Mesendoderm (in vitro differentiated cells): ENCODE data around the gene FGF3.

ENCODE experiments used
- DNase-seq: peaks from one replicate; pipeline ENCODE4 v3.0.0; 2013
- H2AK5ac ChIP-seq: 2 replicates; pipeline ENCODE4 v1.6.1; 2013; ENCODE audit warnings: low read length, inconsistent platforms
- H2BK120ac ChIP-seq: 2 replicates; pipeline ENCODE4 v1.6.1; 2013; ENCODE audit warnings: low read depth, mild to moderate bottlenecking, low read length, moderate library complexity, mixed read lengths
- H2BK15ac ChIP-seq: replicated peaks from 2 replicates; pipeline ENCODE4 v1.6.1; 2013; ENCODE audit warnings: low read depth, mild to moderate bottlenecking, moderate library complexity
- H2BK5ac ChIP-seq: 2 replicates; pipeline ENCODE4 v1.6.1; 2013; ENCODE audit warnings: low read length, inconsistent platforms
- H3K18ac ChIP-seq: 2 replicates; pipeline ENCODE4 v1.6.1; 2013; ENCODE audit warnings: mild to moderate bottlenecking, low read length, mixed read lengths
- H3K23ac ChIP-seq: one replicate; pipeline ENCODE4 v1.6.1; 2013; ENCODE audit warnings: low read length
- H3K27ac ChIP-seq: 2 replicates; pipeline ENCODE4 v1.5.1; 2013; ENCODE audit warnings: low read depth, mild to moderate bottlenecking, inconsistent platforms, low read length, moderate library complexity
- H3K27me3 ChIP-seq: 2 replicates; pipeline ENCODE4 v1.6.1; 2013; ENCODE audit warnings: low read length, control low read depth, mild to moderate bottlenecking, inconsistent platforms; ENCODE audit not compliant: insufficient read depth, poor library complexity
- H3K36me3 ChIP-seq: 2 replicates; pipeline ENCODE4 v1.6.1; 2013; ENCODE audit warnings: low read length, inconsistent platforms; ENCODE audit not compliant: control insufficient read depth, insufficient read depth
- H3K4ac ChIP-seq: one replicate; pipeline ENCODE4 v1.6.1; 2013; ENCODE audit warnings: low read depth, mild to moderate bottlenecking, low read length, moderate library complexity
- H3K4me1 ChIP-seq: 2 replicates; pipeline ENCODE4 v1.6.1; 2013; ENCODE audit warnings: low read depth, low read length, inconsistent platforms; ENCODE audit not compliant: control insufficient read depth
- H3K4me2 ChIP-seq: 2 replicates; pipeline ENCODE4 v1.6.1; 2013; ENCODE audit warnings: low read length
- H3K4me3 ChIP-seq: 2 replicates; pipeline ENCODE4 v1.5.1; 2013; ENCODE audit warnings: mild to moderate bottlenecking, low read length
- H3K56ac ChIP-seq: one replicate; pipeline ENCODE4 v1.6.1; 2013; ENCODE audit warnings: low read length
- H3K79me1 ChIP-seq: 2 replicates; pipeline ENCODE4 v1.6.1; 2013; ENCODE audit warnings: low read length, inconsistent platforms
- H3K79me2 ChIP-seq: 2 replicates; pipeline ENCODE4 v1.6.1; 2013; ENCODE audit warnings: mild to moderate bottlenecking, low read length; ENCODE audit not compliant: control insufficient read depth, insufficient read depth
- H3K9ac ChIP-seq: 2 replicates; pipeline ENCODE4 v1.6.1; 2013; ENCODE audit warnings: low read length, inconsistent platforms
- H4K5ac ChIP-seq: one replicate; pipeline ENCODE4 v1.6.1; 2013; ENCODE audit warnings: low read length
- H4K8ac ChIP-seq: one replicate; pipeline ENCODE4 v1.6.1; 2013; ENCODE audit warnings: low read depth, mild to moderate bottlenecking, control low read depth, low read length, moderate library complexity
- WGBS: extraction: QIAGEN DNeasy Blood & Tissue Kit; methylation state at CpG from one replicate; pipeline ENCODE4 v1.1.7; 2013; ENCODE audit warnings: low lambda C conversion rate, missing lambda C conversion rate; ENCODE audit not compliant: insufficient coverage; ENCODE audit errors: extremely low coverage; 5-methylcytosine and 5-hydroxymethylcytosine counted together

Gene FGF3

DNA sequence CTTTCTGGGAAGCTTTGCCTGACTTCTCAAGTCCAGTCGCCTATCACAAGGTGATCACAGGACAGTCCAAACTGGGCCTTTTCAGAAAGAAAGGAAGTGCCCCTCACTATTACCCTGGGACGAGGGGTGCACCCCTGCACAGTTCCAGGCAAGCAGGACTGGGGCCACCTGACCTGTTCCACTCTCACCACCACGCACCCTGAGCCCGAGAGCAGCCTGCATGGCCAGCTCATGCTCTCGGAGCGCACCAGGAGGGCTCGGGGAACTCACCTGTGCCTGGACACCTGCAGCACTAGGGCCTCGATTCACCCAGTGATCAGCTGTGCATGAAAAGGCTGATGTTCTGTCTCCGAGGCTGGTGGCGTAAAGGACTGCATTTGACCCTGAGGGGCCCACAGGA lies 31.3 kb downstream of the FGF3 start:
- no CpG with 5 or more reads among the region's 10 CpGs for WGBS
- no peak overlapping the region for H3K4me2 ChIP-seq
- no peak overlapping the region for H3K23ac ChIP-seq
- no peaks in the 10 kb centered on the region for H3K4me1 ChIP-seq
- H3K4ac ChIP-seq = no peak overlapping the region
- no peak overlapping the region for H3K56ac ChIP-seq
- H2BK15ac ChIP-seq = no peak overlapping the region
- no peak overlapping the region for H2AK5ac ChIP-seq
- no peaks in the 10 kb centered on the region for H3K79me1 ChIP-seq
- no peaks in the 10 kb centered on the region for H3K79me2 ChIP-seq
- no peak overlapping the region for H3K4me3 ChIP-seq
- no peak for DNase-seq
- H4K8ac ChIP-seq = no peak overlapping the region
- no peaks in the 10 kb centered on the region for H3K27me3 ChIP-seq
- no peaks in the 10 kb centered on the region for H3K36me3 ChIP-seq
- no peak overlapping the region for H3K27ac ChIP-seq
- H2BK5ac ChIP-seq = no peak overlapping the region
- no peak overlapping the region for H3K18ac ChIP-seq
- H2BK120ac ChIP-seq = no peak overlapping the region
- H3K9ac ChIP-seq = no peak overlapping the region
- no peak overlapping the region for H4K5ac ChIP-seq

DNA sequence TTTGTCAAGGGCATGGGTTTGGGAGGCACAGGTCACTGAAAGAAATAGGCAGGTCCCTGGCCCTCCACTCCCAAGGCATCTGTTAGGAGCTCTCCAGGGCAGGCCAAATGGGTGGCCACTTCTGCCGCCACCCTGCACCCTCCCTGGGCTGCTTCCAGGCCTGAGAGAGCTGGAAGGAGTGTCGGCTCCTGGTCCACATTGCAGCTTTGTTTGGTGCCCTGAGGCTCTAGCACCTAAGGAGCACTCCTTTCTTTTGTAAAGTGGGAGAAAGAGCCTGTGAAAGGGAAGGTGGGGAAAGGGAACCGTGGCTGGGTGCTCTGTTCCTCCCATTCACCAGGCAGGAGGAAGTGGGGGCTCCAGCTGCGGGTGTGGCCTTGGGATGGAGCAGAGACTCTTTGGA lies 31.8 kb downstream of the FGF3 start:
- no peaks in the 10 kb centered on the region for H3K27me3 ChIP-seq
- DNase-seq = no peak
- H3K79me2 ChIP-seq = no peaks in the 10 kb centered on the region
- no peak overlapping the region for H4K8ac ChIP-seq
- H3K4me2 ChIP-seq = no peak overlapping the region
- H4K5ac ChIP-seq = no peak overlapping the region
- no peak overlapping the region for H3K56ac ChIP-seq
- H2BK5ac ChIP-seq = no peak overlapping the region
- H2AK5ac ChIP-seq = no peak overlapping the region
- WGBS = no CpG with 5 or more reads among the region's 4 CpGs
- H2BK15ac ChIP-seq = no peak overlapping the region
- H3K36me3 ChIP-seq = no peaks in the 10 kb centered on the region
- no peak overlapping the region for H3K27ac ChIP-seq
- no peak overlapping the region for H2BK120ac ChIP-seq
- no peaks in the 10 kb centered on the region for H3K79me1 ChIP-seq
- H3K4ac ChIP-seq = no peak overlapping the region
- no peak overlapping the region for H3K23ac ChIP-seq
- H3K4me3 ChIP-seq = no peak overlapping the region
- H3K18ac ChIP-seq = no peak overlapping the region
- no peaks in the 10 kb centered on the region for H3K4me1 ChIP-seq
- no peak overlapping the region for H3K9ac ChIP-seq

DNA sequence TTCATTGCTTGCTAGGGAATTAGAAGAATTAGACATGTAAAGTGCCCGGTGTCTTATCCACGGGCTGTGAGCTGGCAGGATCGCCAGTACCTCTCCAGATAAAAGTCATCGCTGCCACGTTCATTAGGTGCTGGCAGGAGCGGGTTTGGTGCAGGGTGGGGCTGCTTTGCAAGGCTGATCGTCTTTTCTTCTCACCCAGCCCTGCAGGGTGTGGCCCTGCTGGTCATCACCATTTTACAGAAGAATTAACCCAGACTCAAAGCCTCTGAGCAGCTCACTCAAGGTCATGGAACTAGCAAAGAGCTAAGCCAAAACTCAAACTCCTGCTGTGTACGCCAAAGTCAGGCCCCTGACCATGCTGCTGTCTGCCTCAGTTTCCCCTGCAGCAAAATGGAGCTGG lies 38.0 kb downstream of the FGF3 start:
- H3K27ac ChIP-seq = no peak overlapping the region

DNA sequence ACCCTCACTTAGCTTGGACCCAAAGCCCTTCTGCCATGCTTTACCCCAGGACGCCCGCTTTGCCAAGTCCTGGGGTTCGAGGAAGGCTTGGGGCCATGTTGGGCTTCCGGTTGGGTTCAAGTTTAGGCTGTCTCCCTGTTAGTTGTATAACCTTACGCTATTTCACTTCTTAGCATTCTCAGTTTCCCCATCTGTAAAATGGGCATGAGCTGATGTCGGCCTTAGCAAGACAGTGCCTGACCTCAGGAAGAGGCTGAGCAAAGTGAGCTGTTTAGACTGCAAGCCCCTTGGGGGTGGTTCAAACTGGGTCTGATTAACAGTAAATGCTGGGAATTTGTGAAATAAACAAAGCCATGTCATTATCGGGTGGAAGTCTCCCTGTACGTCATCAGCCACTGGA lies 40.8 kb downstream of the FGF3 start:
- no peak overlapping the region for H2BK120ac ChIP-seq
- no CpG with 5 or more reads among the region's 8 CpGs for WGBS
- H2AK5ac ChIP-seq = no peak overlapping the region
- no peak overlapping the region for H3K4me3 ChIP-seq
- no peak overlapping the region for H2BK5ac ChIP-seq
- H3K79me2 ChIP-seq = no peaks in the 10 kb centered on the region
- no peak overlapping the region for H4K8ac ChIP-seq
- H3K27ac ChIP-seq = no peak overlapping the region
- H3K56ac ChIP-seq = no peak overlapping the region
- no peak overlapping the region for H4K5ac ChIP-seq
- H3K27me3 ChIP-seq = peaks cover 6% of the 10 kb centered on the region
- no peak overlapping the region for H3K4me2 ChIP-seq
- H3K79me1 ChIP-seq = no peaks in the 10 kb centered on the region
- H3K18ac ChIP-seq = no peak overlapping the region
- H3K4me1 ChIP-seq = no peaks in the 10 kb centered on the region
- no peak overlapping the region for H3K4ac ChIP-seq
- H3K36me3 ChIP-seq = no peaks in the 10 kb centered on the region
- DNase-seq = no peak
- no peak overlapping the region for H2BK15ac ChIP-seq
- no peak overlapping the region for H3K23ac ChIP-seq
- no peak overlapping the region for H3K9ac ChIP-seq

More for the DNA sequence above, 38.0 kb downstream of the FGF3 start:
- H3K23ac ChIP-seq = no peak overlapping the region
- no peak overlapping the region for H3K9ac ChIP-seq
- no peaks in the 10 kb centered on the region for H3K36me3 ChIP-seq
- no peak overlapping the region for H3K18ac ChIP-seq
- H4K8ac ChIP-seq = no peak overlapping the region
- H3K4me2 ChIP-seq = no peak overlapping the region
- no peak for DNase-seq
- H2BK120ac ChIP-seq = no peak overlapping the region
- H3K79me2 ChIP-seq = no peaks in the 10 kb centered on the region
- no peak overlapping the region for H4K5ac ChIP-seq
- H3K4me1 ChIP-seq = no peaks in the 10 kb centered on the region
- no peak overlapping the region for H3K56ac ChIP-seq
- H3K4me3 ChIP-seq = no peak overlapping the region
- no peaks in the 10 kb centered on the region for H3K27me3 ChIP-seq
- H3K4ac ChIP-seq = no peak overlapping the region
- H2AK5ac ChIP-seq = no peak overlapping the region
- no CpG with 5 or more reads among the region's 8 CpGs for WGBS
- H3K79me1 ChIP-seq = no peaks in the 10 kb centered on the region
- no peak overlapping the region for H2BK5ac ChIP-seq
- H2BK15ac ChIP-seq = no peak overlapping the region

DNA sequence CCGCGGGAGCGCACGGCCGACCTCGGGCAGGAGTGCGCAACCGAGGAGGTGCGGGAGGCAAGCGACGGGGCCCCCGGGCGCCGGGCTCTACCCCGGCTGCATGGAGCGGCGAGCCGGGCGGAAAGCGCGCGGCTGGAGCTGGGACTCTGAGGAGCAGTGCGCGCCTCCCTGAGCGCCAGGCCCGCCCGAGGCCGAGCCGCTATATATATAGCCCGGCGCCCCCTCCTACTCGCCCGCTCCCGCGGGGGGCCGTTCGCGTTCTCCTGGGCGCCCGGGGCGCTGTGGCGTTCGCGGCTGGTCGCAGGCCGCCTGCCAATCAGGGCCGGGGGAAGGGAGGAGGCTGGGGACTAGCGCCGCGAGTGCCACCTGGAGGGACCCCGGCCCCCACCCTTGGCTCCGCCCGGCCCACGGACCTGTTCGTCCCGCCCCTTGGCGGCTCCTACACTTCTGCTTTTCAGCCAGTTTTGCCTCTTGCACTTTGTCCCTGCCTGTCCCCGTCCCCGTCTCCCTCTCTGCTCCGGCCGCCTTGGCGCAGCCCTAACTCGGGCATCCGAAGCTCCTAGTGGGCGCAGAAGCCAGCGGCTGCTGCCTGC lies 44.0 kb downstream of the FGF3 start, which contains the start of gene FGF4:
Gene FGF4 (minus strand): TSS at position 179 of the 593 bp plus-strand sequence. CDS start 257 bp downstream, outside the sequence.
- Histone ChIP-seq H3K23ac (peak within 1 kb of the TSS; percentile 80), H2BK15ac (no peak within 1 kb of the TSS), H3K27me3 (peaks cover 6% of the 10 kb centered on the region), H3K18ac (no peak within 1 kb of the TSS), H2AK5ac (no peak within 1 kb of the TSS), H3K4me1 (no peaks in the 10 kb centered on the region), H3K56ac (peak within 1 kb of the TSS; percentile 64), H3K4me2 (peak within 1 kb of the TSS; percentile 52), H3K36me3 (no peaks in the 10 kb centered on the region), H3K27ac (no peak within 1 kb of the TSS), H2BK5ac (no peak within 1 kb of the TSS), H3K4me3 (no peak within 1 kb of the TSS), H3K4ac (no peak within 1 kb of the TSS), H3K9ac (peak within 1 kb of the TSS; percentile 38), H3K79me1 (no peaks in the 10 kb centered on the region), H4K8ac (no peak within 1 kb of the TSS), H4K5ac (no peak within 1 kb of the TSS), H2BK120ac (no peak within 1 kb of the TSS), H3K79me2 (no peaks in the 10 kb centered on the region)
- DNase-seq = peak; percentile 35
- WGBS = no CpG with 5 or more reads among the region's 66 CpGs
